ENCODE data around the gene ZNF43. TPM values are rescaled to one million over a fixed set of nuclear protein-coding genes. Genes with fewer than 3 reads are reported as not detected.
"Not testable (repeated sequence)": the region's sequence is repeated elsewhere in the genome, so short reads cannot be mapped to it uniquely, and the experiment has no call there.

The ZNF43 gene
- total RNA-seq, 1 experiment from 2014 or later: 8.7 TPM

- DNase-seq (ENCODE audit: low read depth): not testable (repeated sequence)
Observed at GRCh38 chr19:21808400-21809000, 27.5 kb downstream of the ZNF43 start.

- DNase-seq (ENCODE audit: low read depth): no peak
Observed at GRCh38 chr19:21789466-21790085, 46.4 kb downstream of the ZNF43 start.

- DNase-seq (ENCODE audit: low read depth): no peak
Observed at GRCh38 chr19:21786936-21787335, 49.0 kb downstream of the ZNF43 start.

- not testable (repeated sequence) for DNase-seq (ENCODE audit: low read depth)
Observed at GRCh38 chr19:21775792-21776191, 60.2 kb downstream of the ZNF43 start.

GRCh38 chr19:21767065-21767800, 68.7 kb downstream of the ZNF43 start, which contains the start of gene ZNF100:
TSS of gene ZNF100 (minus strand) at chr19:21767579. CDS start at chr19:21767429, 150 bp downstream.
- DNase-seq (ENCODE audit: low read depth): peak; percentile 95

- not testable (repeated sequence) for DNase-seq (ENCODE audit: low read depth)
Observed at GRCh38 chr19:21766705-21767064, 69.3 kb downstream of the ZNF43 start.

- DNase-seq (ENCODE audit: low read depth): no peak
Observed at GRCh38 chr19:21765151-21765550, 70.8 kb downstream of the ZNF43 start.

GRCh38 chr19:21761547-21761946, 74.4 kb downstream of the ZNF43 start:
- DNase-seq (ENCODE audit: low read depth): not testable (repeated sequence)

GRCh38 chr19:21758296-21758695, 77.7 kb downstream of the ZNF43 start:
- no peak for DNase-seq (ENCODE audit: low read depth)

GRCh38 chr19:21755555-21755954, 80.4 kb downstream of the ZNF43 start:
- DNase-seq (ENCODE audit: low read depth): not testable (repeated sequence)

Other genes starting within 250 kb of the ZNF43 start
- 5.3 and 11.3 TPM in 2 replicates for gene ZNF100, start 68.6 kb downstream of the ZNF43 start, total RNA-seq (2014; rRNA removed; shearing (Covaris generic))
- gene ZNF208, start 174.8 kb upstream of the ZNF43 start, total RNA-seq (2014; rRNA removed; shearing (Covaris generic)): 4.0 and 4.3 TPM in 2 replicates
- gene ZNF257, start 216.3 kb upstream of the ZNF43 start, total RNA-seq (2014; rRNA removed; shearing (Covaris generic)): 8.4 and 25.2 TPM in 2 replicates

Data from Daoy (cell line).